NCI-H146 treated with DMSO at 0.1 percent for 48 hours (cell line): ENCODE data around the gene EVI2A.
"Not testable (repeated sequence)": the region's sequence is repeated elsewhere in the genome, so short reads cannot be mapped to it uniquely, and the experiment has no call there.

Source experiments
- DNase-seq: peaks from one replicate; lab custom pipeline; 2025; ENCODE audit not compliant: unreplicated experiment; lab: John Stamatoyannopoulos, UW

EVI2A gene

DNA sequence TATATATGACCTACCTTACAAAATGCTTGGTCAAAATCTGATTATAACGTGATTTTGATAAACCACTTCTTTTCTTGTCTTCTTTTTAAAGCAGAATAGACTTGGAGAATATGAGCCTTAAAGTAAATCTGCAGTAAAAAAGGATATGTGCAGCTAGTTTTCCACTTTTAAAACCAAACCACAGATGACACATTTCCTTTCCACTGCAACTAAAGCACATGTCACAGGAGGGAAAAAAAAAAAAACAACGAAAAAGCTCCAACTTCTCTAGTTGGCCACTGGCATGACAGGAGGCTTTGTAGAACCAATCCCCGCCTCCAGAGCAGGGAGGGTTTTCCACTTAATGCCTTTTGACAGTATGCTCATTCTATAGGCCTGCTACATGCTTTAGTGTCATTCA, at the start of gene EVI2A:
Gene EVI2A (minus strand): TSS at position 142 of the 400 bp plus-strand sequence. CDS start 2,609 bp downstream, outside the sequence.
- no peak for DNase-seq

DNA sequence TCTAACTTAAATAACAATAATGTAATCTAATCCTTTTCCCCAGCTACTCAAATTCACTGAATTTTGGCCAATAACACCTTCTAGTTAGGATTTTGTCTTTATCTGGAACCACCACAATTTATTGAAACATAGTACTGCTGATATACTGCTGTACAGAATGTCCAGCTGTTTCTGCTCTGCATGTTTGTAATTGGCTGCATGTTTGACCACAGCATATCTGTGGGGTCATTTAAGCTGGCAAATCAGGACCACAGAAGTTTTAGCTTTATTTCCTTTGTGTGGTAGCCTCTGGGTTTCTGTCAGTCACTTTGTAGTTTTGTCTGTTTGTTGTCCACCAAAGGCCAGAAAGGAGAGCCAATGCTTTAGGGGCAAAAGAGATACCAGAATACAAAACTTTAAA, 47.8 kb upstream of the EVI2A start:
- DNase-seq = no peak

DNA sequence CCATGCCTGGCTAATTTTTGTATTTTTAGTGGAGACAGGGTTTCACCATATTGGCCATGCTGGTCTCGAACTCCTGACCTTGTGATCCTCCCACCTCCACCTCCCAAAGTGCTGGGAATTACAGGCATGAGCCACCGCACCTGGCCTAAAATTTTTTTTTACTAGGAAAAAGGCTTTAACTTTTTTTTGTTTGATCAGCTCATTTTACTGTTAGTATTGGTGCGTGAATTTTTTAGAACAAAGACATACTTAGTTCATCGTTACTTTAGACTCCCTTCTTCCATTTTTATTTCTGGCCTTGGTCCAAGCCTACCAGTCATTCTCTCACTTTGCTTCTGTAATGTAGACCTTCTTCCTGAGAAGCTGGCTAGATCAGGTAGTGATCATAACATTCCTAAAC, 44.7 kb upstream of the EVI2A start:
- DNase-seq = no peak

GRCh38 chr17:31364012-31364411, 42.6 kb upstream of the EVI2A start:
- no peak for DNase-seq

DNA sequence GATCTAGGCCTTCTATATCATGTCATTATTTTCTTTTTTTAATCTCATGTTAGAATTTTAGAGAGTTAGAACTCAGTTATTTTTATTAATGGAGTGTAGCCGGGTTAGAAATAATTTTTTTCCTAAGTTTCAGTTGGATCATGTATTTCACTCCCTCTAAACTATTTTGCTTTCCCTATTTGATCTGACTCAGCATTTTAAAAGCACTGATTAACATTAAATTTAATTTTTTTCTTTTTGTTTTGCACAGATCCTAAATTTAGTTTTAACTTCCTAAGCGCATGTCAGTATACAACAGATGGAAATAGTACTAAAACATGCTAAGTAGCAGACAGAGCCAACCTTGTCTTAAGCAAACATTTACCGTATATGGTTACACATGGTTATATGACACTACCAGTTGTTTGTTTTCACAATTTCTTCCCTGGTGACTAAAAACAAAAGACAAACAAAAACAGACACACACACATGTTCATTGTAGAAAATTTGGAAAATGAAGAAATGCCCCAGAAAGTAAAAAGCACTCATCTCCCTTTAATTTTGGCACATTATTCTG, 36.5 kb upstream of the EVI2A start:
- DNase-seq = no peak

- no peak for DNase-seq
Measured at GRCh38 chr17:31357091-31357490, 35.7 kb upstream of the EVI2A start.

- DNase-seq = no peak
Measured at GRCh38 chr17:31355935-31356334, 34.5 kb upstream of the EVI2A start.

DNA sequence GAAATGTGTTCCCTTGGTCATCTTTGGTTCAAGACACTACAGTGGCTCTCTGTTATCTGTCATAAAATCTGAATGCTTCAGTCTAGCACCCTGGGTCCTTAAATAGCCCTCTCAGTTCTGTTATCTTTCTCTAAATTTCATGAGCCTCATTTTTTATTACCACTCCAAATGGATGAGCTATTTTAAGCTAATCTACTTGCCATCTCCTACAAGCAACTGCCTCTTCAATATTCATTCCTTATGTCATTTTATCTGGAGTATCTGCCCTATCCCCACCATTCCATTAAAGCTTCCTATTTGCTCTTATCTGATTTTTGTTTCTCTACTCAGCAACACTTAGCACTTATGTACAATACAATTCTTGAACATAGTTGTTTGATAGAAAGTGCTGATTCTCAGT, 28.0 kb upstream of the EVI2A start:
- DNase-seq = no peak

GRCh38 chr17:31345191-31345747, 23.8 kb upstream of the EVI2A start:
- not testable (repeated sequence) for DNase-seq

GRCh38 chr17:31339906-31340661, 18.7 kb upstream of the EVI2A start:
- no peak for DNase-seq

GRCh38 chr17:31329221-31329620, 7.8 kb upstream of the EVI2A start:
- DNase-seq = no peak

GRCh38 chr17:31328160-31328535, 6.7 kb upstream of the EVI2A start:
- DNase-seq = no peak

DNA sequence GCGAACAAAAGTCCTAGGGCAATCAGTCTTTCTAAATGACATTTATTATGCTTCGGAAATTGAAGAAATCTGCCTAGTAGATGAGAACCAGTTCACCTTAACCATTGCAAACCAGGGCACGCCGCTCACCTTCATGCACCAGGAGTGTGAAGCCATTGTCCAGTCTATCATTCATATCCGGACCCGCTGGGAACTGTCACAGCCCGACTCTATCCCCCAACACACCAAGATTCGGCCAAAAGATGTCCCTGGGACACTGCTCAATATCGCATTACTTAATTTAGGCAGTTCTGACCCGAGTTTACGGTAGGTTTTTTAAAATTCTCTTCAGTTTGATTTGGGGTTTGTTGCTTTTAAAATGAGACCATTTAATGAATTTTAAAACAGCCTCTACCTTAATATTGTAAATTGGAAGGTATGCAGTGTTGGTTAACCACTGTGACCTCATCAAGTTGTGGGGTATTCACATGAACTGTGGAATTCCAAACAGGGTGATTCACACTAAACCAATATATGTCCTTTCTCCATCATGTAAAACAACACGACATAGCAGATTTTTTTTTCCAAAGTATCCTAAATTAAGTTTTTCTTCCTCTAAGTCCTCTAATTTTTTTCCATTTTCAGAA, 6.2 kb upstream of the EVI2A start:
- DNase-seq = no peak

DNA sequence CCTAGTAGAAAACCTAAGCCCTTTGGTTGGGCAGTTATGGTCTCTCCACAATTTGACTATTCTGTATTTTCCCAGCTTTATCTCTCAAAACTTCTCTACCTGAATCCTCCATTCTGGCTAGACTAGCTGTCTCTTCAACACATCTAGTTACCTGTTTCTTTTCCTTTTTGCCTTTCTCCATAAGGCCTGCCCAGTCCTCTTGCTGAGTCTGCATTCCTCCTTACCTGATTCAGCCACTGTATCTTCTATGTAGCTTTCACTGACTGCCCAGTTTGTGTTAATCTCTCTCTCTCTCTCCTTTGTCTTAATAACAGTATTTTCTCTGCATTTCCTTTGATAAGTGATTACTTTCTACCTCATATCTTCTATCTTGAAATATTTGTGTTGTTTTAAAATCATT, 2.1 kb upstream of the EVI2A start:
- DNase-seq = no peak

DNA sequence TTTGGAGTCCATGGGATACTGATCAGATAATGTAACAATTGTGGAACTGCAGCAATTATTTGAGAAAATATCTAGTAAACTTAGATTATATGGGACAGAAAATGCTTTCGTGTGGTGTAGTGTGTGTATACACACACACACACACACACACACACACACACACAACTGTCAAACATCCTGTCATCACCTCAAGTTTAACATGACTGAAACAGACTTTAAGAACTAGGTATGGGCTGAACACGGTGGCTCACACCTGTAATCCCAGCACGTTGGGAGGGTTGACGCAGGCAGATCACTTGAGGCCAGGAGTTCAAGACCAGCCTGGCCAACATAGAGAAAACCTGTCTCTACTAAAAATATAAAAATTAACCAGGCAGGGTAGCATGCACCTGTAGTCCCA, 544 bp upstream of the EVI2A start:
- no peak for DNase-seq

- DNase-seq = no peak
Measured at GRCh38 chr17:31320791-31321190, 631 bp downstream of the EVI2A start.

DNA sequence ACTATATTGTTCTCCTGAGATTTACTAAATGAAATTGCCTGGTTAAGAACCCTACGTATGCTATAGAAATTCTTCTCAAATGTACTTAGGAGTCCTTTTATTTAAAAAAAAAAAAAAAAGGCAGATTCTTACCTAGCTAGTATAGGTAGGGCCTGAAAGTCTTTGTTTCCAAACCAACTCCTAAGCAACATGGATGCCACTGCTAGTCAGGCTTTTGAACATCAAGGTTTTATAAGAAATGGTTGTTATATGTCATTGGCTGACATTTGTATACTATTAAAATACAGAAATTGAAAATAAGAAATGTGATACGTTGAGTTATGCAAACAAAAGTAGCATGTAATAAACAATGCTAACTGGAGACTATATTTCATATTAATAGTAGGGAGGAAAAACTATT, 1.2 kb downstream of the EVI2A start:
- no peak for DNase-seq

- DNase-seq = no peak
Measured at GRCh38 chr17:31318851-31319661, 2.4 kb downstream of the EVI2A start.

- DNase-seq = no peak
Measured at GRCh38 chr17:31318298-31318801, 3.1 kb downstream of the EVI2A start.

DNA sequence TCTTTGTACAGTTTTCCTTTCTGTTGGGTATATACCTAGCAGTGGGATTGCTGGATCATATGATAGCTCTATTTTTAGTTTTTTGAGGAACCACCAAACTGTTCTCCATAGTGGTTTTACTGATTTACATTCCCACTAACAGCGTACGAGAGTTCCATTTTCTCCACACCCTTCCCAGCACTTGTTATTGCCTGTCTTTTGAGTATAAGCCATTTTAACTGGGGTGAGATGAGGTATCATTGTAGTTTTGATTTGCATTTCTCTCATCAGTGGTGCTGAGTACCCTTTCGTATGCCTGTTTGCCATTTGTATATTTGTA, 6.7 kb downstream of the EVI2A start:
- no peak for DNase-seq
